Panc1 (cell line): Measurements from ENCODE around the gene DCAF10.

Experiments
- POLR2AphosphoS5 ChIP-seq: IDR thresholded peaks from 2 replicates; pipeline ENCODE4 v1.6.1; 2012; ENCODE audit warnings: mild to moderate bottlenecking, low read depth, low read length, moderate library complexity
- SIN3A ChIP-seq: IDR thresholded peaks from 2 replicates; pipeline ENCODE4 v1.6.1; 2012; ENCODE audit warnings: low read depth, mild to moderate bottlenecking, low read length, moderate library complexity, borderline replicate concordance; ENCODE audit not compliant: insufficient read depth
- TF ChIP-seq, protein P1 (sequence below): fragments of 450-650 bp; IDR thresholded peaks from 2 replicates; pipeline ENCODE4 v1.5.1; 2017; ENCODE audit warnings: mild to moderate bottlenecking

DNA sequence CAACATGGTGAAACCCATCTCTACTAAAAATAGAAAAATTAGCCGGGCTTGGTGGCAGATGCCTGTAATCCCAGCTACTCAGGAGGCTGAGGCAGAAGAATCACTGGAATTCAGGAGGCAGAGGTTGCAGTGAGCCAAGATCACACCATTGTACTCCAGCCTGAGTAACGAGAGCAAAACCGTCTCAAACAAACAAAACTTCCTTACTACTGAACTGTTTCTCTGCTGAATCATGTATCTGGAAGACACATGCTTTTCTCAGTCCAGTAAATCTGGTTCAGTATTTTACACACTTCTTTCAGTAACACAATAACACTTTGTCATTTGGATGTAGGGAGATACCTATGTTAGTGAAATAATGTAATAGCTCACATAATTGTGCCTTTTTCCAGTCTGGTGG, 39.1 kb upstream of the DCAF10 start:
- TF ChIP-seq POLR2AphosphoS5 (no peak), SIN3A (no peak)
- TF ChIP-seq, protein P1, sequence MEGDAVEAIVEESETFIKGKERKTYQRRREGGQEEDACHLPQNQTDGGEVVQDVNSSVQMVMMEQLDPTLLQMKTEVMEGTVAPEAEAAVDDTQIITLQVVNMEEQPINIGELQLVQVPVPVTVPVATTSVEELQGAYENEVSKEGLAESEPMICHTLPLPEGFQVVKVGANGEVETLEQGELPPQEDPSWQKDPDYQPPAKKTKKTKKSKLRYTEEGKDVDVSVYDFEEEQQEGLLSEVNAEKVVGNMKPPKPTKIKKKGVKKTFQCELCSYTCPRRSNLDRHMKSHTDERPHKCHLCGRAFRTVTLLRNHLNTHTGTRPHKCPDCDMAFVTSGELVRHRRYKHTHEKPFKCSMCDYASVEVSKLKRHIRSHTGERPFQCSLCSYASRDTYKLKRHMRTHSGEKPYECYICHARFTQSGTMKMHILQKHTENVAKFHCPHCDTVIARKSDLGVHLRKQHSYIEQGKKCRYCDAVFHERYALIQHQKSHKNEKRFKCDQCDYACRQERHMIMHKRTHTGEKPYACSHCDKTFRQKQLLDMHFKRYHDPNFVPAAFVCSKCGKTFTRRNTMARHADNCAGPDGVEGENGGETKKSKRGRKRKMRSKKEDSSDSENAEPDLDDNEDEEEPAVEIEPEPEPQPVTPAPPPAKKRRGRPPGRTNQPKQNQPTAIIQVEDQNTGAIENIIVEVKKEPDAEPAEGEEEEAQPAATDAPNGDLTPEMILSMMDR: no peak
